SKM-1 (cell line): ENCODE data around the gene ZFAND3.
A peak's percentile ranks its signal among the peaks of the same experiment; 100 is the strongest.

Experiments used
- DNase-seq: peaks from one replicate; lab custom pipeline; 2025; ENCODE audit not compliant: unreplicated experiment; lab: John Stamatoyannopoulos, UW

The ZFAND3 gene

DNA sequence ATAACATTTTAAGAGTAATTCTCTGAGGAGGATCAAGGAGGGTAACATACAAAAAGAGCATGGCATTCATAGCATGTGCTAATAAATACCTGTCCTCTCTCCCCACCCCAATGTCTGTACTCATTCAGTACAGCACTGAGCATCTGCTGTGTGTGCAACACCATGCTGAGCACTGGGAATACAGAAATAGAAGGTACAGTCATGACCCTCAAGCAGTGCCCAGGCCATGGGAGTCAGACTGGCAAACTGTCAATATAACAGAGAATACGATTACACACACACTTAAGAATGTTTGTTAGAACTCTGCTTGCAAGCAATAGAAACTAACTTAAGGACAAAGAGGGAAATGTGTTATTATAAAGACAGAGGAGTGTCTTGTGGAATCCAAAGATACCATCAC, 24.7 kb upstream of the ZFAND3 start:
- DNase-seq = no peak

DNA sequence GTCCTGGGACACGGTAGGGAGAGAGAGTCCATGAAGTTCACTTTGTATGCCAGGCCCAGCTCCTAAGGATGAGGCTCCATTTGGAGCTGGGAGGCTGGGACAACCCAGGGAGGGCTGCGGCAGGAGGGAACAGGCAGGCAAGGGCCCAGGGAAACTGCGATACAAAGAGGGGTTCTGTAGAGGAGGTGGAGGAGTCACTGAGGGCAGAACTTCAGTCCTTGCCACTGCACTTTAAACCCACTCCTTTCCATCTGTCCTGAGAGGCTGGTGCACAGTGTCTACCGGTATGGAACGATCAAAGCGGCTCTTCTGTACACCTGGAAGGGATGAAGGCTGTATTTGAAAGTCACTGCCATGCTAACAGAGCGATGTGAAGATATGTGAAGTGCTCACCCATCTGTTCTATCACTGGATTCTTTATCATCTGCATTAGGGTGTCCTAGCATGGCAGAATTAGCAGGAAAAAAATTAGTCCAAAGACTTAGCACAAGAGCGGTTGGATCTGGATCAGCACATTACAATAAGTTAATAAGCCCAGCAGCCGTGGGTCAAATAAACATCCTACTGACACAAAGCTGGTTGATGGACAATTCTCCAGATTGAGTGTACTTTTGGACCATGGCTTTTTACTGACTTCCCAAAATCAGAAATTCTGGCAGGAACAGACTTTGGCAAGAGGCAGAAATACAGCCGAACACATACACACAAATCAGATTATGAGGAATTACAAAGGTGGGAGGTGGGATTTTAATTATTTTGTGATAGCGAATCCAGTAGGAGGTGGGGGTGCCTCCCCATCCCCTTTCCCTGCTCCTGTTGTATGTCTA, 20.9 kb upstream of the ZFAND3 start:
- no peak for DNase-seq

DNA sequence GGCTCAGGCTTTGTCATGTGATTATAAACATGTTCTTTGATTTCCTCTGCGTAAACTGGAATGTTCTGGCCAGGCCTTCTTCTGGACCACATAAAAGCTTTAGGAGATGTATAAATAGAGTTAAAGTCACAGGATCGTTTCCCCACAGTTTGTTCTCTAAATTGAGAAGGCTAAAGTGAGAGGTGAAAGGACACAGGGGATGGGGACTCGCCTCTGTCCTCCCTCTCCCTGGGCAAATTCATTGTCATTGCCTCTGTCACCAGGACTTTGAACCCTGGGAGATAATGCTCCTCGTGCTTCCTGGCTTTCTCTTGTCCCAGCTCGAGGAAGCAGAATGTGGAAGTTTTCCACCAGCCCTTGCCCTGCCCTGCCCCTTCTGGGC, 20.3 kb upstream of the ZFAND3 start:
- DNase-seq = no peak

DNA sequence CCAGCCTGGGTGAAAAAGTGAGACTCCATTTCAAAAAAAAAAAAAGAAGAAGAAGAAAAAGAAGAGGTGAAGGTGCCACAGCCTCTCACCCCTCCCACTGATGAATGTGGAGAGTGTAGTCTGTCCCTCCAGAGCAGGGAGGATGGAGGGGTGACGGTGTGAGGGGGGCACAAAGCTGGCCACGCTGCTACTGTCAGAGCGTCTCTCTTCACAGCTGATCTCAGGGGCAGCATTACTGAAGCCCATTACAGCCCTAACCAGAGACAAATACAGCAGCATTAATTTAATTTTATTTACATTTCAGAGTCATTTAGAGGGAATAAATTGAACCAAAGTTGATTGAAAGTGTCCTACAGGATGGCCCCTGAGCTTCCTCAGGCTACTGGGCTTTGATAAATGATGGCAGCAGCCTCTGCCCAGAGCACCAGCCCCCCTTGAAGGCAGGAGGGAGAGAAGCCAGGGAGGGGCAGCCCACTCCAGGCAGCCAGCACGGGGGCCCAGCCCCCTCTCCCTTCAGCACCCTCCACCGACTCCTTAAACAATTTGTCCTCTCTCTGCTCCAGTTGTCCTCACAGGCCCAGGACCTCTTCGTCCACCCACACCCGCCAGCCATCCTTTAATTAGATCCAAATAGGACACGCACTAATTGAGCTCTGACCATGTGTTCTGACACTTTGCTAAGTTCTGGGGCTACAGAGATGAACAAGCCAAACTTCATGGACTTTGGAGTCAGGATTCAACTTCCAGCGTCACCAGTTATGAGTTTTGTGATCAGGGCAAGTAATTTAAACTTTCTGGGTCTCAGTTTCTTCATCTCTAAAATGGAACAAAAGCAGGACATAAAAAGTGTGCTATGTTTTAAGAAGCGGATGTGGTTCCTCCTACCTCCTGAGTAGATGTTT, 18.6 kb upstream of the ZFAND3 start:
- no peak for DNase-seq

DNA sequence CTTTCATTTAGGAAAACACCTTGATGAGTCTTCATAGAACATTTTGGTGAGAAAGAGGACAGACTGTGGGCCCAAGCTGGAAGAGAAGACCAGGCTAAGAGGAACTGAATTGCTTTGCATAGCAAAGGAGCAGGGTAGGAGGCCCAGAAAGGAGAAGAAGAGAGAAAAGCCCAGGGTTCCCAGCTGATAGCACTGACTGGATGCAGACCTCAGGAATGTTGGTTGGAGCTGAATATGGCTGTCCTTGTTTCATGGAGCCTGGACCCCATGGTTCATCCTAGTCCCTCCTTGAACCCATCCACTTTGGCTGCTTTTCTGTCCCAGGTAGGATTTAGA, 18.0 kb upstream of the ZFAND3 start:
- no peak for DNase-seq

DNA sequence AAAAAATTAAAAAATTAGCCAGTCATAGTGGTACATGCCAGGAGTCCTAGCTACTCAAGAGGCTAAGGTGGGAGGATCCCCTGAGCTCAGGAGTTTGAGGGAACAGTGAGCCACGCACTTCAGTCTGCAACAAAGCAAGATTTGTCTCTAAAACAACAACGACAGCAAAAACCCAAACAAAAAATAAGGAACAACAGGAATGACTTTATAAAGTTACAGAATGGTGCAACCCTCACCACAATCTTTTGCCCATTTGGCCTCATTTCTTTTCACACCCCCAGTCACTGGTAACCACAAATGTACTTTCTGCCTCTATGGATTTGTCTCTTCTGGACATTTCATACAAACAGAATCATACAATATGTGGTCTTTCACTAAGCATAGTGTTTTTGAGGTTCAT, 16.7 kb upstream of the ZFAND3 start:
- no peak for DNase-seq

DNA sequence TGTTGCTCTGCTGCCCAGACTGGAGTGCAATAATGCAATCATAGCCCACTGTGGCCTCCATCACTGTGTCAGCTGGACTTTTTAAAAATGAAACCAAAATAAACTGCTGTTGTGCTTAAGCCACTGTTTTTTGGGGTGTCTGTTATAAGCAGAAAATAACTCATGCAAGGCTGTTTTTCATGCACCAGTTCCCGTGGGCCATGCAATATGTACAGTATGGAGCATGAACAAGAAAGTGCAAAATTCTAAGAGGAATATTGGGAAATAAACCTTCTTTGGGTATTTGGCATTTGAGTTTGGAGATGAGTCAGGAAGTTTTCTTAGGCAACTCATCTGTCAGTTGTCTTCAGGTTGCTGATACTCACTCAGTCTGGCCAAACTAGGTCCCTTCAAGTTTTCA, 14.9 kb upstream of the ZFAND3 start:
- DNase-seq = no peak

DNA sequence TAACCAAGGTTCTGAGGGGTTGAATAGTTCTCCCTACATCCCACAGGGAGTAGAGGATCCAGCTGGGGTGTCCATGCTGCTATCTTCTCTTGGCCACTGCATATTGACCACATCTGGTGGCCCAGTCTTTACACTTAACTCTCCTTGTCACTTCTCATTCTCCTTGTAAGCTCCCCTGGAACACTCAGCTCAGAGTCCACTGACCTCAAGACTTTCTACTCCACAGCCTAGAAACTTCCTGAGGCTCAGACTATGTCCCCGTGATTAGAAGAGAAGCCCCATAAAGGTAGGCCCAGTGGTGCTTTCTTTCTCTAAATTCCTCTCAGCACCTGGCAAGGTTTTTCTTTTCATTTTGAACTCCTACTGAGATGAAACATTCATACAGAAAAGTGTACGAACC, 13.3 kb upstream of the ZFAND3 start:
- DNase-seq = no peak

DNA sequence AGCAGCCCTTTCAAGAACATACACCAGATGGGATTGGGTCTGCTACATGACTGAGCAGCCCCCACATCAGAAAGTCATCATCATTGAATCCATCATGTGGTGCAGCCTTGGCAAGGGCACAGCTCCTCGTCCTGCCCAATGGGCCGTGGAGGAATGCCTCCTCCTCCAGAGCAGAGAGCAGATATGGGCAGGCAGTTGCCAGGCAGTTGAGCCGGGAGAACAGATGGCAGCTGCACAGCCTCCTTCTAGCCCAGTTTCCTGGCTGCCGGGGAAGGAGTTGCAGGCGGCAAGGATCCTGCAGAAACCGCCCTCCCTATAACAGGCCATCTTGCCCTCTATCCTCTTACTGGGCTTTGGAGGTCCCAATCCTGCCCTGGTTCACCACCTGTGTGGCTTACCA, 11.9 kb upstream of the ZFAND3 start:
- DNase-seq = no peak

DNA sequence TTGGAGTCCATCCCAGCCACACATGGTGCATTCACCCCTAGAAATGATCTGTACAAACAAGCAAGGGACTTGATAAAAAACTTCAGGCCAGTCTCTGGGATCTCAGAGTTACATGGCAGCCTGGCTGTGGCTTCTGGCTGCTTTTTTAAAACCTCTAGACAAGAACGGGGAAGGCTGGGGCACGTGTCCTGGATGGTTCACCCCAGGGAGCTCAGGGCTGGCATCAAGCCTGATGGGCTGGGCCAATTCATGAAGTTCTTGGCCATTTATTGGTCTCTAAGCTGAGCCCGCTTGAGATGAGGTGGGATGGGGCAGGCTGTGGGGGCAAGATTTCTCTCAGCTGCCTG, 10.4 kb upstream of the ZFAND3 start:
- DNase-seq = no peak

DNA sequence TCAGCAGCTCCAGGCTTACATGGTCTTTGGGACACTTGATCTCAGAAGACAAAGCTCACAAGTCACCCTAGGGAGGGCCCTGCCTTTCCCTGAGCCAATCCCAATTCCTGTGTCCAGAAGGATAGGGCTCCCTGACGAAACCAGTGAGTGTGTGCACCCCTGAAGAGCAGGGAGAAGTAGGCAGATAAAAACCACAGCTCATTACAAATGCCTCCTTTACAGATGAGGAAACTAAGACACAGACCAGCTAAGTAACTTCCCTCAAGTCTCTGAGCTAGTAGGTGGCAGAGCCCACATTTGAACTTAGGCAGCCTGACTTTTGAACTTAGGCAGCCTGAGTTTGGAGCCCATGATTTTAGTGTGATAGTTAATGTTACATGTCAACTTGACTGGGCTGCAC, 6.7 kb upstream of the ZFAND3 start:
- peak; percentile 89 for DNase-seq

DNA sequence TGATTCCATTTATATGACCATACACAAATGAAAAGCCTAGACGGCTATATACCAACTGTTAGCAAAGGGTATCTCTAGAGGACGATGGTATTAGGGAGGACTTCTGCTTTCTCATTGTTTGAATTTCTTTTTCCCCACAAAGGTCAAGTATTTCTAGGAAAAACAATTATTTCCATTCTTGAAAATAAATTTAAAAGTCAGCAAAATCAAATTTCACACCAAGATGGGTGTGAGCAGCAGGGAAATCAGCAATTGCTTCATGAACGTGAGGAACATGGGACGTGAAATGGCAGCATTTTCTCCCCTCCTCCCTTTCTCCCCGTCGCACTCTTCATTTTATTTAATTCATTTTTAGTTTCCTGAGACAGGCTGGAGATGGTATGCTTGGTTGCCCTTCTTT, 5.2 kb upstream of the ZFAND3 start:
- DNase-seq = no peak

DNA sequence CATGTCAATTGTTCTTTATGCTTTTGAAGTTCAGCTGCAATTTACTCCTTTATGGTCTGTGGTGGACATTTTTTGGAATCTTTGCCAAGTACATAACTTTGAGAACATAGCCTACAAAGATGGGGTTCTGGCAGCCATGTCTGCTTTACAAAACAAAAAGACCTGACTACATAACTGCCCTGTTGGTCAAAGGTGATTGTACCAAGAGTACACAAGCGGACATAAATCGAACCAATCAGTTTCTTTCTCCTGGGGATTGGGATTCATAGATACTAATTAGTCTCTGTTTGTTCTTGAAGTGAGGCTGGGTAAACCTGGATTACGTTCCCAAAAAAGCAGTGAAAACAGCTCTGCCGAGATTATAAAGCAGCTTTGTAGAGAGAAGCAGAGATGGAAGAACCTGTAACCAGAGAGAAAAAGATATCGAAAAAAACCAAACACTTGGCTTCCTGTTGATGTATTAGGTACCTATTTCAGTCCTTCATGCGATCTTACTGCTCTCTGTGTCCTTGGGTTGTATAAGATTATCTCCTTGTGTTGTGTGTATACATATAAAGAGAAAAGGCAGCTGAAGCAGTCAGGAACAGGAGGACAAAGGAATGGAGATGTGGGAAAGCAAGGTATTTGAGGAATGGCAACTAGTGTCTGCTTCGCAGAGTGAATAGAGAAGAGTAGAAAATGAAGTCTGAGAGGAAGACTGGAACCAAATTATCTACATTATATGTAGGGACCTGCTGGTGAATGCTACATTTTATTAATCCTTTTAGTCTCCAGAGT, 2.7 kb upstream of the ZFAND3 start:
- DNase-seq = no peak

DNA sequence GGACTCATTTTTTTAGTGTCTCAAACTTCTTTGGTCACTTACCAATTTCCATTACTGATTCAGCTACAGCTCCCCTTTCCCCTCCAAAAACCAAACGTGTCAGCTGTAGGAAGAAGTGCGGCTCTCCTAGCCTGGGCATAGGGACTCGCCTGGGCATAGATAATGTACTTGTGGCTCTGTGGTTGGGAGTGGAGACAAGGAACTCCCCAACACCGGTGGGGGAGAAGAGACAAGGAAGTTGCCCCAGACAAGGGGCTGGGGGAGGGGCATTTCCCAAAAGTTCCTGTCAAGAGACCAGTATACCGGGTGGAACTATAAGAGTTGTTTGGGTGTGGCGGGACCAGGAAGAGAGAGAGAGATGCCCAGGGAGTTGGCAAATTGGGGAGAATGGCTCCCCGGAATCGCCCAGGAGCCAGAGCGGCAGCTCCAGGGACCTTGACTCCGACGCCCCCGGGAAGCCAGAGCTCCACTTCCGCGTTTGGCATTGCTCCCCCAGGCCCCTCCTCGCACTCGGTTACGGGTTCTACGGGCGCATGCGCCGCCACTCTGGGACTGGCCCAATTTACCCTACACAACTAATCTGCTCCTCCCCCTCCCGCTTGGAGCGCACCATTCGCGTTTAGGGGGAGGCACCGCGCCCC, 871 bp upstream of the ZFAND3 start:
- peak; percentile 98 for DNase-seq

DNA sequence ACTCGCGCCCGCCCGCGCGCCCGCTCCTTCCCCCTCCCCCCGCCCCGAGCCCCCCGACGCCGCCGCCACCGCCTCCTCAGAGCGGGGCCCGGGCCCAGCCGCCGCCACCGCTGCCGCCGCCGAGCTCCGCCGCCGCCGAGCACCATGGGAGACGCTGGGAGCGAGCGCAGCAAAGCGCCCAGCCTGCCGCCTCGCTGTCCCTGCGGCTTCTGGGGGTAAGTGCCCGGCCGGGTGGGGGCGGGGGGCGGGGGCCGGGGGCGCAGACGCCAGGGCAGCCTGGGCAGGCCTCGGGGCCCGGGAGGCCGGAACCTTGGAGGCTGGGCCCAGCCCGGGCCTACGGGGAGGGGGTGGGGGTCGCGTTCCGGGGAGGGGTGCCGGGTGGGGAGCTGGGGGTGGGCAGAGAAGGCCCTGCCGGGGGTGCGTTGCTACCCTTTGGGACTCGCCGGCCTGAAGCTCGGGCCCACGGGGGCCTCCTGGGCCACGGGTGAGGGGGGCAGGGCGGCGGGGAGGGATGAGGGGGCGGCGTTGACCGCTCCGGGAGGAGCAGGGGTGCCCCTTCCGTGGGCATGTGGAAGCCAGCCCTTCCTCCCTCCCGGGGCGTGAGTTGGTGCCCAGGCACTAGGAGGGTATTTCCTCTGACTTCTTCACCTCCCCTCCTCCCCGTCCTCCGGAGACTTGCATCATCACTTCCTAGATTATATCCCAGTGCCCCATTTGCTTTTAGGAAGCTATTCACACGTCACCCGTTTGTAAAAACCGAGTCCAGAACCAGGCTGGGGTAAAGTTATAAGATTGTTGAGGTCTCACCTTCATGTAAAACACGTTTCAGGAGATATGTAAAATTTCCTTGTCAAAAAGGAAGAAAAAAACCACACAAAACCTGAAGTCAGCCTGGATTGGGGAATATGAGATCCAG, 533 bp downstream of the ZFAND3 start:
- peak; percentile 28 for DNase-seq

DNA sequence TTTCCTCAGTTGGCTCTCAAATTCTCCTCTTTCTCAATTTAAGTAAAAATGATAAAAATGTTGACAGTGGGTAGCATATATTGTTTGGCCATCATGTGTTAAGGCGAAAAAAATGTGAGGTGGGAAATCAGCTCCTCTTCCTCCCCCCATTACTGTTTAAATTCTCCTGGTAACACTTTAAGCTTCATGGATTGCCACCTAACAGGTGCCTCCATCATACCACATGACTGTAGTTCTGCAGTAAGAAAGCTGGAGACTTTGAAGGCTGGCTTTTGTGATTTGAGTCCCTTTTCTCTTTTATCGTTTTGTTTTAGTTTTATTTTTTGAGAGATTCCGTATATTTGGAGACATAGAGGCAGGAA, 1.2 kb downstream of the ZFAND3 start:
- no peak for DNase-seq

DNA sequence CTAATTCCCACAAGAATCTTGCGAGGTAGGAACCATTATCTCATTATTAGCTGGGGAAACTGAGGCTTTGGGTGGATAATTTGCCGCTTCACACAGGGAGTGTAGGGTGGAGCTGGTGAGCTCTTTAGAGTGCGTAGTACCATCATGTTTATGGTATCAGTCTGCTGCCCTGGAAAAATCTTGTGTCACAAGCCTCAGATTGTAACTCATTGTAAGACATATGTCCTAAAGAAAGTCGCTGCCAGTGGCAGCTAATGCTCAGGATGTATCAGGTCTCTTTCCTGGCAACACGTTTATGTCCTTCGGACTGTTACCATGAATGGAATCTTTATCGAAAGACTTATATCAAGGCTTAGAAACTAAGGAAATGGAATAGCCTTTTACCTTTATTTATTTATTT, 1.9 kb downstream of the ZFAND3 start:
- no peak for DNase-seq

DNA sequence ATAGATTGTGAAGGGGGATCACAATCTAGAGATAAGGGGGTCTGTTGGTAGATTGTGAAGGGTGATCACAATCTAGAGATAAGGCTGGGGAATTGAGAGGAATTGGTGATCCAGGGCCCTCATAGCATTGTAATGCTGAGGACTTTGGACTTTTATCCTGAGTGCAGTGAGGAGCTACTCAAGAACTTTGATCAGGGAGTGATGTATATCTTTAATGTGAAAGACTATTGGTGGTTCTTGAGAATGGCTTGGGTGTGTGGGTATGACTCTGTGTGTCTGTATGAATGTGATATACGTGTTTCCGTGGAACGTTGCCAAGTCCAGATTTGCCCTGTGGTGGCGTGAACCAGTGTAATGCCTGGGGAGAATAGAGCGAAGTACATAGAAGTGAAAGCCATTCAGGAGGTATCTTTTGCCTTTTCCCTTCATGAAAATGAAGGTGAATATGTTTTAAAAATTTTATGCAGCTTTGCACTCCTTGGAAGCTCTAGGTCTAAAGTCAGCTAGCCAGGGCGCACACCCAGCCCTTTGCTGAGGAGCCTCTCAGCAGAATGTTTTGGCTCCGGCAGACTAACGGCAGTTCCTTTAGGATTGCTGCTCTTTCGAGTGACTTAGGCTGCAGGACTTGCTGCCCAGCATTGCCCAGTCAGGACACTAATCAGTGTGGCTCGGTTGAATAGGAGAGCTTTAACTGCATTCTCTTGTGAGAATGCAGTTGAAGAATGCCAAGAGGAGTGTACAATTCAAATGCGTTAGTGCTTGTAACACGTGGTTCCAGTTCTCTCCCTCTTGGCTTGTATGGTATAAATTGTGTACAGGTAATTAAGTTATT, 3.5 kb downstream of the ZFAND3 start:
- DNase-seq = no peak

DNA sequence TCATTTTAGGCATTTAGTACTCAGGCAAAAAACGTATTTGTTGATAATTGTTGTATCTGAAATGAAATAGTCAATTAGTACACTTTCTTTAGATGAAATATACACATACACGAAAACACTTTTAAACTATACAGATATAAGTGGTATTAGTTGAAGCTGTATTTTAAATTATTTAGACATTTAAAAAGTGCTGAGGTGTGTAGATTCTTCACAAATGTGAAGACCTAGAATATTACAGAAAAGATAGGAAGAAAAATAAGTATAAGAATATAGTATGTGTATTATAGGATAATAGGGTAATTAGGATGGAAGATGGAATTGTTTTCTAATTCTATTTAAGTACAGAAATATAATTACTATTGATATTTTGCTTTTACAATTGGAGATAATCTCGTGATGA, 4.6 kb downstream of the ZFAND3 start:
- no peak for DNase-seq

DNA sequence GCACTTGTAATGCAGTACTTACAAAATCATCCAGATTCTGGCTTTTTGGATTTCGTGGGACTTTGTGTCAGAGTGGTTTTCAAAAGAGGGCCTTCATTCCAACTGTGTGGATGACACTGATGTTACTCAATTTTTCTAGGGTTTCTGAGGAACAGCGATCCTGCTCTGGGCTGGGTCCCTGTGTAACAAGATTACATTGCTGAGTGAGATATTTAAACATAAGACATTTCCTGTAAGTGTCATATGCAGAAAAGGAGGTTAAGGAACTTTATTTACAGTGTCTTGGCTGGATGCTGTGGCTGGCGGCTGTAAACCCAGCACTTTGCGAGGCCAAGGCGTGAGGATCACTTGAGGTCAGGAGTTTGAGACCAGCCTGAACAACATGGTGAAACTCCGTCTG, 6.7 kb downstream of the ZFAND3 start:
- DNase-seq = no peak
